Measurements from ENCODE around the gene PCDHGA3. TPM values are rescaled to one million over a fixed set of nuclear protein-coding genes. Genes with fewer than 3 reads are reported as not detected.

The PCDHGA3 gene
- total and polyA plus RNA-seq, 9 of the 15 experiments (the other 6 are each of a cell fraction or from before 2014, with no cell fraction given), result 0.13 to 0.28 (median 0.18) TPM; not detected in 2

- TF ChIP-seq HLTF (IDR thresholded peaks at IDR 0.05) (no peak), CCAR2 (IDR thresholded peaks at IDR 0.05; ENCODE audit: low read depth, low read length) (no peak), IRF1 (CRISPR knock-in tag; IDR thresholded peaks at IDR 0.05; ENCODE audit: borderline replicate concordance) (no peak), DACH1 (IDR thresholded peaks at IDR 0.05; ENCODE audit: partially characterized antibody) (no peak), POLR2A (conservative IDR thresholded peaks at IDR 0.05) (no peak), SREBF2 (CRISPR knock-in tag; IDR thresholded peaks at IDR 0.05) (no peak), ZNF212 (CRISPR knock-in tag; IDR thresholded peaks at IDR 0.05) (no peak), E2F8 (IDR thresholded peaks at IDR 0.05; ENCODE audit: low read depth, partially characterized antibody) (no peak), PURB (CRISPR knock-in tag; IDR thresholded peaks at IDR 0.05; ENCODE audit: low read depth) (no peak), ADNP (tag; IDR thresholded peaks at IDR 0.05) (no peak), SMC3 (conservative IDR thresholded peaks at IDR 0.05; ENCODE audit: insufficient read depth, low read depth, low read length) (0 out of 2 replicates have a peak, but pooled peaks have one; percentile 4)
Observed at GRCh38 chr5:141359790-141360426, 16.3 kb downstream of the PCDHGA3 start, which contains the start of gene PCDHGB2 (continued).
